CD4-positive, CD25-positive, alpha-beta regulatory T cell (primary cell): ENCODE data around the gene PTH2R. TPM values are rescaled to one million over a fixed set of nuclear protein-coding genes. Genes with fewer than 3 reads are reported as not detected.
"Not testable (repeated sequence)": the region's sequence is repeated elsewhere in the genome, so short reads cannot be mapped to it uniquely, and the experiment has no call there.

Experiments used
- ATAC-seq, 2 donors: fragments of 150-1000 bp; cut with Tn5 transposase; one replicate each; pipeline ENCODE4 v1.10.0; 2021; ENCODE audit warnings: low read depth in 2 of 2, moderate number of reproducible peaks in 2 of 2, moderate library complexity in 1 of 2
- DNase-seq, 3 donors: peaks; one replicate each; pipeline versions ENCODE4 v3.0.0 to v3.0.0-alpha.2; 2012 to 2022; ENCODE audit warnings: mixed read lengths in 1 of 3
- H3K27ac ChIP-seq: one replicate; pipeline ENCODE4 v1.7.0; 2013; ENCODE audit warnings: mild to moderate bottlenecking, low read length; ENCODE audit not compliant: insufficient read depth, poor library complexity, severe bottlenecking
- H3K27me3 ChIP-seq: one replicate; pipeline ENCODE4 v1.7.0; 2013; ENCODE audit warnings: low read length; ENCODE audit not compliant: control insufficient read depth, insufficient read depth
- H3K36me3 ChIP-seq: one replicate; pipeline ENCODE4 v1.7.0; 2013; ENCODE audit warnings: mild to moderate bottlenecking, low read length, moderate library complexity; ENCODE audit not compliant: control insufficient read depth, insufficient read depth
- H3K4me1 ChIP-seq: 2 replicates; pipeline ENCODE4 v1.7.0; 2013; ENCODE audit warnings: mild to moderate bottlenecking, low read length; ENCODE audit not compliant: insufficient read depth, control insufficient read depth, poor library complexity, severe bottlenecking
- H3K4me3 ChIP-seq: one replicate; pipeline ENCODE4 v1.7.0; 2013; ENCODE audit warnings: low read depth, mild to moderate bottlenecking, low read length, moderate library complexity
- H3K9me3 ChIP-seq, 2 experiments: 1 replicate in 1 of 2; 2 replicates in 1 of 2; pipeline ENCODE4 v1.7.0; 2013; ENCODE audit warnings: low read length in 2 of 2, mild to moderate bottlenecking in 1 of 2, moderate library complexity in 1 of 2; ENCODE audit not compliant: control insufficient read depth in 2 of 2
- H3K27ac Mint-ChIP-seq, 3 donors: one replicate each; pipeline ENCODE4 v1.8.0; 2020 to 2022; ENCODE audit warnings: mild to moderate bottlenecking in 3 of 3, mixed read lengths in 3 of 3, moderate library complexity in 2 of 3
- H3K27me3 Mint-ChIP-seq: one replicate; pipeline ENCODE4 v1.8.0; 2022; ENCODE audit warnings: mild to moderate bottlenecking, mixed read lengths
- H3K36me3 Mint-ChIP-seq: one replicate; pipeline ENCODE4 v1.8.0; 2020; ENCODE audit warnings: mixed read lengths
- H3K4me1 Mint-ChIP-seq, 4 donors: one replicate each; pipeline ENCODE4 v1.8.0; 2020 to 2022; ENCODE audit warnings: mixed read lengths in 4 of 4, mild to moderate bottlenecking in 1 of 4
- H3K4me3 Mint-ChIP-seq, 4 donors: one replicate each; pipeline ENCODE4 v1.8.0; 2020 to 2022; ENCODE audit warnings: mild to moderate bottlenecking in 4 of 4, mixed read lengths in 4 of 4, moderate library complexity in 3 of 4
- H3K9me3 Mint-ChIP-seq, 7 donors: one replicate each; pipeline ENCODE4 v1.8.0; 2020 to 2022; ENCODE audit warnings: mixed read lengths in 7 of 7, mild to moderate bottlenecking in 3 of 7, moderate library complexity in 2 of 7
- polyA plus RNA-seq, 4 donors: library from polyadenylated mRNA; unstranded; fragments of 300-500 nt; fragmentation: Illumina TruSeq; gene quantifications; one replicate each; pipeline ENCODE4 v1.2.3, GENCODE V29; 2021
- total RNA-seq: library from RNA; stranded (reverse); gene quantifications from one replicate; pipeline ENCODE4 v1.2.3, GENCODE V29; 2022

Gene PTH2R
- total and polyA plus RNA-seq, 5 donors from 2014 or later = not detected

DNA sequence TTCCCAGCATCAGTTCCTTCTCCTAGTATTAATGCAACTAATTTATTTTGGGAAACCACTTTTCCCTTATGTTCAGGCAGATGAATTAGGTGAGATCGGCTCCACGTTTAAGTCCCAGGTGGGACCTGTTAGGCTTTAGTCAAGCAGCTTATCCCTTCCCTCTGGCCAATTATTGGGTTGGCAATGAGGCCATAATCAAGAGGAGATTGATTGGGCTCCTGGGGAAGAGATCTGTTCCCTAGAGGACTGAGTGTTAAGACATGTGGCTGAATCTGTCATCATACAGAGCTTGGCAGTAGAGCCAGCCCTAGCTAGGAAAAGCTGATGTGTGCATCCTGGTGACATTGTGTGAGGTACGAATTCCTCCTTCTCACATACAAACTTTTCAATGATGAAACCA, 104.4 kb downstream of the PTH2R start:
- Mint-ChIP-seq H3K9me3 (peaks cover 0 to 28% (median 6%) of the 10 kb centered on the region in 7 donors), H3K27me3 (peaks cover 6% of the 10 kb centered on the region), H3K36me3 (no peaks in the 10 kb centered on the region), H3K4me1 (no peaks in the 10 kb centered on the region), H3K4me3 (no peak overlapping the region), H3K27ac (no peak overlapping the region)
- ATAC-seq = no peak
- H3K27ac ChIP-seq = no peak overlapping the region
- H3K27me3 ChIP-seq = no peaks in the 10 kb centered on the region
- no peaks in the 10 kb centered on the region for H3K36me3 ChIP-seq
- H3K4me1 ChIP-seq = no peaks in the 10 kb centered on the region
- no peak overlapping the region for H3K4me3 ChIP-seq
- H3K9me3 ChIP-seq = peaks cover 0 to 6% of the 10 kb centered on the region in 2 experiments
- DNase-seq = no peak

DNA sequence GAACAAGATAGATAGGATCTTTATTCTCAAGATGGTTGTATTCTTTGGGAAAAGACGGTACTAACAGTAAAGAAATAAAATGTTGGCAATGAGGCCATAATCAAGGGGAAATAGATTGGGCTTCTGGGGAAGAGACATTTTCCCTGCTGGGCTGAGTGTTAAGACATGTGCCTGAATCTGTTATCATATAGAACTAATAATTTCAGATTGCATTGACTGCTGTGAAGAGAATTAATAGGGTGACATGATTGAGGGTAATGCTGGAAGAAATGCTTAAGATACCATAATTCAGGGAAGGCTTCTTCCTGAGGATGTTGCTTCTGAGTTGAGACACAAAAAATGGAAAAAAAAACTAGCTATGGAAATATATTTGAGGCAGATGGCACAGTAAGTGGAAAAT, 105.0 kb downstream of the PTH2R start:
- Histone ChIP-seq H3K27me3 (no peaks in the 10 kb centered on the region), H3K4me3 (no peak overlapping the region), H3K27ac (no peak overlapping the region), H3K9me3 (peaks cover 0 to 6% of the 10 kb centered on the region in 2 experiments), H3K36me3 (no peaks in the 10 kb centered on the region), H3K4me1 (no peaks in the 10 kb centered on the region)
- no peaks in the 10 kb centered on the region for H3K36me3 Mint-ChIP-seq
- peaks cover 6% of the 10 kb centered on the region for H3K27me3 Mint-ChIP-seq
- no peak overlapping the region for H3K4me3 Mint-ChIP-seq
- ATAC-seq = no peak
- H3K4me1 Mint-ChIP-seq = no peaks in the 10 kb centered on the region
- no peak for DNase-seq
- no peak overlapping the region for H3K27ac Mint-ChIP-seq
- peaks cover 0 to 27% (median 7%) of the 10 kb centered on the region in 7 donors for H3K9me3 Mint-ChIP-seq

GRCh38 chr2:208515099-208515498, 108.5 kb downstream of the PTH2R start:
- Mint-ChIP-seq H3K9me3 (peaks cover 0 to 13% (median 7%) of the 10 kb centered on the region in 7 donors), H3K27ac (no peak overlapping the region)
- no peak for ATAC-seq

DNA sequence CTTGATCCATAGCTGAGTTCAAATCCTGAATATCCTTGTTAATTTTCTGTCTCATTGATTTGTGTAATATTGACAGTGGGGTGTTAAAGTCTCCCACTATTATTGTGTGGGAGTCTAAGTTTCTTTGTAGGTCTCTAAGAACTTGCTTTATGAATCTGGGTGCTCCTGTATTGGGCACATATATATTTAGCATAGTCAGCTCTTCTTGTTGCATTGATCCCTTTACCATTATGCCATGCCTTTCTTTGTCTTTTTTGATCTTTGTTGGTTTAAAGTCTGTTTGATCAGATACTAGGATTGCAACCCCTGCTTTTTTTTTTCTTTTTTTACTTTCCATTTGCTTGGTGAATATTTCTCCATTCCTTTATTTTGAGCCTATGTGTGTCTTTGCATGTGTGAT, 116.5 kb downstream of the PTH2R start:
- not testable (repeated sequence) for H3K4me1 Mint-ChIP-seq, DNase-seq, ATAC-seq, H3K4me3 Mint-ChIP-seq, H3K27ac Mint-ChIP-seq, H3K36me3 Mint-ChIP-seq, H3K27me3 ChIP-seq, H3K27ac ChIP-seq, H3K4me1 ChIP-seq, H3K27me3 Mint-ChIP-seq, H3K9me3 ChIP-seq, H3K36me3 ChIP-seq, H3K4me3 ChIP-seq
- H3K9me3 Mint-ChIP-seq = peaks cover 2 to 13% (median 8%) of the 10 kb centered on the region in 7 donors

More at GRCh38 chr2:208515099-208515498, 108.5 kb downstream of the PTH2R start:
- Mint-ChIP-seq H3K4me3 (no peak overlapping the region), H3K4me1 (no peaks in the 10 kb centered on the region), H3K36me3 (no peaks in the 10 kb centered on the region), H3K27me3 (no peaks in the 10 kb centered on the region)
- H3K4me1 ChIP-seq = no peaks in the 10 kb centered on the region
- DNase-seq = no peak
- no peaks in the 10 kb centered on the region for H3K36me3 ChIP-seq
- H3K9me3 ChIP-seq = no peaks in the 10 kb centered on the region
- no peaks in the 10 kb centered on the region for H3K27me3 ChIP-seq
- H3K4me3 ChIP-seq = no peak overlapping the region
- H3K27ac ChIP-seq = no peak overlapping the region

- ATAC-seq, H3K36me3 Mint-ChIP-seq, H3K4me3 Mint-ChIP-seq: not testable (repeated sequence)
These were observed 118.6 kb downstream of the PTH2R start for GRCh38 chr2:208525165-208525564.

GRCh38 chr2:208529796-208530195, 123.2 kb downstream of the PTH2R start:
- no peaks in the 10 kb centered on the region for H3K36me3 Mint-ChIP-seq

More at GRCh38 chr2:208525165-208525564, 118.6 kb downstream of the PTH2R start:
- not testable (repeated sequence) for H3K36me3 ChIP-seq, H3K4me1 ChIP-seq, H3K4me3 ChIP-seq, H3K27ac ChIP-seq, H3K27me3 Mint-ChIP-seq, H3K9me3 ChIP-seq, H3K27me3 ChIP-seq, DNase-seq, H3K27ac Mint-ChIP-seq, H3K4me1 Mint-ChIP-seq
- H3K9me3 Mint-ChIP-seq = peaks cover 2 to 13% (median 7%) of the 10 kb centered on the region in 7 donors

GRCh38 chr2:208531361-208531760, 124.8 kb downstream of the PTH2R start:
- Mint-ChIP-seq H3K36me3 (no peaks in the 10 kb centered on the region), H3K9me3 (peaks cover 0 to 6% (median 4%) of the 10 kb centered on the region in 7 donors), H3K4me1 (no peaks in the 10 kb centered on the region), H3K27me3 (no peaks in the 10 kb centered on the region), H3K4me3 (no peak overlapping the region), H3K27ac (no peak overlapping the region)
- Histone ChIP-seq H3K27me3 (no peaks in the 10 kb centered on the region), H3K4me1 (no peaks in the 10 kb centered on the region), H3K9me3 (no peaks in the 10 kb centered on the region), H3K36me3 (no peaks in the 10 kb centered on the region), H3K4me3 (no peak overlapping the region), H3K27ac (no peak overlapping the region)
- no peak for DNase-seq
- no peak for ATAC-seq

More at GRCh38 chr2:208529796-208530195, 123.2 kb downstream of the PTH2R start:
- no peaks in the 10 kb centered on the region for H3K27me3 ChIP-seq
- Mint-ChIP-seq H3K4me1 (no peaks in the 10 kb centered on the region), H3K27ac (no peak overlapping the region), H3K9me3 (peaks cover 0 to 4% (median 0%) of the 10 kb centered on the region in 7 donors), H3K27me3 (no peaks in the 10 kb centered on the region), H3K4me3 (no peak overlapping the region)
- no peak for DNase-seq
- H3K4me1 ChIP-seq = no peaks in the 10 kb centered on the region
- H3K9me3 ChIP-seq = no peaks in the 10 kb centered on the region
- ATAC-seq = no peak
- H3K27ac ChIP-seq = no peak overlapping the region
- no peak overlapping the region for H3K4me3 ChIP-seq
- H3K36me3 ChIP-seq = no peaks in the 10 kb centered on the region

DNA sequence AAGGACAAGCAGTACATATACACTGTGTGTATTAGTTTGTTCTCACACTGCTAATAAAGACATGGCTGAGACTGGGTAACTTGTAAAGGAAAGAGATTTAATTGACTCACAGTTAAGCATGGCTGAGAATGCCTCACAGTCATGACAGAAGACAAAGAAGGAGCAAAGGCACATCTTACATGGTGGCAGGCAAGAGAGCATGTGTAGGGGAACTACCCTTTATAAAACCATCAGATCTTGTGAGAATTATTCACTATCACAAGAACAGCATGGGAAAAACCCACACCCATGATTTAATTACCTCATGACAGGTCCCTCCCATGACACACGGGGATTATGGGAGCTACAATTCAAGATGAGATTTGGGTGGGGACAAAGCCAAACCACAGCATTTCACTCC, 129.0 kb downstream of the PTH2R start:
- H3K9me3 ChIP-seq, H3K27ac ChIP-seq, H3K4me1 Mint-ChIP-seq, H3K9me3 Mint-ChIP-seq, H3K4me3 ChIP-seq, H3K27me3 Mint-ChIP-seq, H3K36me3 Mint-ChIP-seq, H3K27ac Mint-ChIP-seq, H3K27me3 ChIP-seq, ATAC-seq, H3K4me3 Mint-ChIP-seq, H3K36me3 ChIP-seq, DNase-seq, H3K4me1 ChIP-seq: not testable (repeated sequence)
